ENCODE measurements around the gene ALK.

GRCh38 chr2:29629495-29629894 lies 291.9 kb downstream of the ALK start:
- TF ChIP-seq EZH2 (IDR thresholded peaks at IDR 0.05) (no peak), POLR2AphosphoS5 (IDR thresholded peaks at IDR 0.05; ENCODE audit: borderline replicate concordance, low read depth, low read length) (no peak), FOXP2 (optimal IDR thresholded peaks at IDR 0.05; ENCODE audit: control extremely low read depth, extremely low read length, insufficient read depth) (no peak)
